Measurements from ENCODE around the gene TSPAN18.

Gene TSPAN18

GRCh38 chr11:44910591-44910990 is 183.8 kb downstream of the TSPAN18 start:
- DNase-seq: no peak
- intact Hi-C loops (cut with DNase I): loop anchor here (2.0 to 10.0 kb wide), 3 partner anchors 176 to 816 kb away; partner anchors contain the start of gene EXT2

- DNase-seq: peak; percentile 57 to 99 (median 92)
- intact Hi-C loops (cut with DNase I): loop anchor here (2.0 to 10.0 kb wide), 3 partner anchors 176 to 816 kb away; partner anchors contain the start of gene EXT2
Observed at GRCh38 chr11:44911029-44911814, 184.5 kb downstream of the TSPAN18 start.

DNA sequence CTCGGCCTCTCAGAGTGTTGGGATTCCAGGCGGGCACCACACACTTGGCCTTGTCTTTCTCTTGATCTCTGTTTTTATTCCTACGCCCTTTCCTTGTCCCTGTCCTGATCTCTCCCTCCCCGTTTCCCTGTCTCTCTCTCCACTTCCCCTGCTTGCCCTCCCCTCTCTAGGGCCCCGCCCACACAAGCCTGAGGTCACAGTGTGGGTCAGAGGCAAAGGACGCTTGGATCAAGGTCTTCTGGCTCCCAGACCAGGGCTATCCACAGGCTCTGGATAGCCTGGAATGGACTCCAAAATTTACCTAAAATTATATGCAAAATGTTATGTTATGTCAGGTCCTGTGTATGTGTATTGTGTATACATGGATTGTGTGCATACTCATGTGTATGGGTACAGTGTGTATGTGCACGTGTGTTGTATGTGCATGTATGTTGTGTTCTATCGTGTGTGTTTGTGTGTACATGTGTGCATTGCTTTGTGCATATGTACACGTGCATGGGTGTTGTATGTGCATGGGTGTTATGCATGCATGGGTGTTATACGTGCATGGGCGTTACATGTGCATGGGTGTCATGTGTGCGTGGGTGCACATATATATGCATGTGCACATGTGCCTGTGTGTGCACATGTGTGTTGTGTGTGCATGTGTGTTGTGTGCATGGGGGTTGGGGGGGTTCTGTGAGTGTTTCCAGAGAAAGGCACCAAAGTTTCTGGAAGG is 185.7 kb downstream of the TSPAN18 start:
- no peak for DNase-seq
- intact Hi-C loops (cut with DNase I): loop anchor here (10.0 kb wide), 2 partner anchors 178 to 818 kb away; partner anchors contain the start of gene EXT2

DNA sequence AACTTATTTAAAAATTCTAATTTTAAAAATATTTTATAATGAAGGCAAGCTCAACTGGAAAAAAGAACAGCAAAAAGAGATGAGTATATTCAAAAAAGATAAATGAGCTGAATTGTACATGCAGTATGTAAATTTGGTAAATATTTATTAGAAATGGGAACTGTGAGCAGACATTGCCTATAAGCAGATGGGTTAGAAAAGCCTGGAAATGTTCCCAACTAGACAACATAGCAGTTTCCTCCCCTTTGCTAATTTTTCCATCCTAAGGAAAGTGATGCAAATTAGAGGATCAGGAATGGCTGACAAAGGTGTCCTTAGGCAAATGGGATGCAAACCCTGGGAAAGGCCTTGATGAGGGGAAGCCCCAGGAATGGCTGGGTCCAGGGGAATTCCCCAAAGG is 186.7 kb downstream of the TSPAN18 start:
- DNase-seq: no peak
- intact Hi-C loops (cut with DNase I): loop anchor here (10.0 kb wide), 2 partner anchors 179 to 819 kb away; partner anchors contain the start of gene EXT2

DNA sequence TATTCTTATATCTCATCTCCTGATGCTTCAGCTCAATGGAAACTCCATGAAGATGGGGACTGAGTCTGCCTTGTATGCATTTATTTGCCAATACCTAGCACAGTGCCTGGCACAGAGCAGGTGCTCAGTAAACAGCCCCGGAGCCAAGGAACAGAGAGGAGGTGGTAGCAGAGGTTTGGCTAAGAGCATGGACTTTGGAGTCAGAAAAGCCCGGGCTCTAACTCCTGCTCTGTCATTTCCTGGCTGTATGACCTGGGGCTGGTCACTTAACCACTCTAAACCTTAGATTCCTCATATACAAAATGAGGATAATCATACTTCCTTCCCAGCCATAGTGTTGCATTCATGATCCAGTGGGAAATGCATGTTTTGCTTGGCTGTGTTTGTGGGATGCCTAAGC is 187.3 kb downstream of the TSPAN18 start:
- DNase-seq: no peak
- intact Hi-C loops (cut with DNase I): loop anchor here (10.0 kb wide), 2 partner anchors 179 to 819 kb away; partner anchors contain the start of gene EXT2

DNA sequence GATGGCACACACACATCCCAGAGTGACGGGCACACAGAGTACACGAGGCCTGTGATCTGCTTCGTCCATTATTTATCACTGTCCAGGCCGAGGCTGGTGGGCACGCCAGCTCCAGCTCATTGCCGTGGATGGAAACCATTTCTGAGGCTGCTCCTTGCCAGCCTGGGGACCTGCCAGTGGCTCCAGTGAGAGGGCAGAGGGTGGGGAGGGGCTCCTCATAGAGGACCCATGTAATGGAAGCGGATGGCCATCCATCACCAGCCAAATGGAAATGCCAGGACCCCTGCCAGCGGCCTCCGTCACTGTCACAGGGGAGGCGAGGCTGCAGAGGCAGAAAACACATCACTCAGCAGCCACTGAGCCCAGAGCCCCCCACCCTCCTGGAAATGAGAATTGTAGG is 188.2 kb downstream of the TSPAN18 start:
- no peak for DNase-seq
- intact Hi-C loops (cut with DNase I): loop anchor here (10.0 kb wide), 2 partner anchors 180 to 820 kb away; partner anchors contain the start of gene EXT2

DNA sequence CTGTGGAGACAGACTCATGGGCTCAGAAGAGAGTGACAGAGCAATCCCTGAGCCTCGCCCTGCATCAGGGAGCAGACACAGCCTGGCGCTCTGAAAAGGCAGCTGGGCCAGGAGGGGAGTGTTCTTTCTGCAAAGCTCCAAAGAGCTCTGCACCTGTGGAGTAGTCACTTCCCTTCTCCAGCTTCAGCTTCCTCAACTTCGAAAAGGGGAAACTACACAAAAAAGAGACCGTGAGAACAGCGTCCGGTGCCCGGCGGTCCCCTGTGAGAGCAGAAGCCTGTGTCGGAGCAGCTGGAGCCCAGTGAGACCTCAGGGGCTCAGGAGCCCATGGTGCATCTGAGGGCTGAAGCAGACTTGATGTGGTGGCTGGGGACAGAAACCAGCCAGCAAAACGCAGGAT is 188.9 kb downstream of the TSPAN18 start:
- DNase-seq: no peak
- intact Hi-C loops (cut with DNase I): loop anchor here (10.0 kb wide), 2 partner anchors 181 to 821 kb away; partner anchors contain the start of gene EXT2

GRCh38 chr11:44916331-44916730 is 189.6 kb downstream of the TSPAN18 start:
- DNase-seq: no peak
- intact Hi-C loops (cut with DNase I): loop anchor here (10.0 kb wide), 2 partner anchors 182 to 822 kb away; partner anchors contain the start of gene EXT2

DNA sequence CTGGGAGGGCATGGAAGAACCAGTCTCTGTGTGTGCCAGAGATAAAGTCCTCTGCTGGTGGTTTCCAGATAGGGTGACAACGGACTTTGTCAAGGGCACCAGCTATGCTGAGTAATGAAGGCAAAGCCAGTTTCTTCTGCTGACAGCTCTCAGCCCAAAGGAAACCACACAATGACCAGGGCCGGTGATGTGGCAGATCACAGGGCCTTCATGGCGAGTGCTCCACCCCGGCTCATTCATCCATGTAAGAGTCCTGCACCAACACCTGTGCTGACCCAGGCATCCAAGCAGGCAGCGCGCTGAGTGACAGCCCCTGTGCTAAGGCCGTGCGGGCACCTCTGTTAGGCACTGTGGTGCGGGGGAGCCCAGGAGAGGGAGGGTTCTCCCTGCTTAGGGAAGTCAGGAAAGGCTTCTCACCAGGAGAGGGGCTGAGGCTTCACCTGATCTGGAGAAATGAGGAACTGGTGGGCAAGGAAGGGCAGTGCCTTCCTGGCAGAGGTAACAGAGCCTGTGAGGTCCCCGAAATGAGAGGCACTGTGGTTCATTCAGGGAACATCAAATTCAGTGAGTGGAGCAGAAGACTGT is 190.1 kb downstream of the TSPAN18 start:
- intact Hi-C loops (cut with DNase I): loop anchor here (10.0 kb wide), 2 partner anchors 182 to 822 kb away; partner anchors contain the start of gene EXT2
- DNase-seq: no peak

GRCh38 chr11:44917741-44918140 is 191.0 kb downstream of the TSPAN18 start:
- no peak for DNase-seq
- intact Hi-C loops (cut with DNase I): loop anchor here (10.0 kb wide), 2 partner anchors 183 to 823 kb away; partner anchors contain the start of gene EXT2

- DNase-seq: no peak
- intact Hi-C loops (cut with DNase I): no loop called here
Observed at GRCh38 chr11:44920451-44920850, 193.7 kb downstream of the TSPAN18 start.

DNA sequence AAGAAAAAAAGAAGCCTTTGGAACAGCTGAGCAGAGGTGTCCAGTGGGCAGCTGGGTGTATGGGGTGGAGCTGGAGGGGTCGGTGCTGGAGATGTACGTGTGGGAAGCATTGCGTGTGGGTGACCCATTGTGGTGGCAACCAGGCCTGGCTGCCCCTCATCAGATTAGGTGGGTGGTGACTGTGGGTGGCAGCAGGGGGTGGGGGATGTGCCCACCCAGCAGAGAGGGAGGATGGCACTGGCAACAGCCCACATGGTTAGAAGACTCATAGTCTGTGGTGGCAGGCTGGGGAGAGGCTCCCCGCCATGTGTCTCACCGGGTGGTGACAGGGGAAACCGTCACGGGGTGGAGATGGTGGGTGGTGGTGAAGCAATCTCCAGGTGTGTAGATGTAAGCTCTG is 196.4 kb downstream of the TSPAN18 start:
- DNase-seq: peak in 3 of 42 donors; percentile 10 to 33 (median 20)
- intact Hi-C loops (cut with DNase I): no loop called here

DNA sequence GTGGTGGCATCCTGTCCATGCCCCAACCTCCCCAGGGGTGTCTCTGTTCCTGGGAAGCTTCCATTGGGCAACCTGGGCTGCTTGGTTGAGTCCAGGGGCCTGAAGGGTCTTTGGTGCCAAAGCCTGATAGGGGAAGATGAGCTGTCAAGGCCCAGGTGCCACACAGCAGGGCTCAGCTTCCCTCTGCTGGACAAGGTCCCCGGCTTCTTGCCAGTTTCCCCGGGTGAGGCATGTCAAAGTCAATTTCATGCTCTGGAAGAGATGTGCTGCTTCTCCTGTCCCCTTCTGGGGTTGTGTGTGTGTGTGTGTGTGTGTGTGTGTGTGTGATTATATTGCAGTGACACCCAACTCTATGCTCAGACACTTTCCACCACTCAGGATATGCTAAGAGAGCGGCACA is 197.0 kb downstream of the TSPAN18 start:
- intact Hi-C loops (cut with DNase I): no loop called here
- DNase-seq: no peak

DNA sequence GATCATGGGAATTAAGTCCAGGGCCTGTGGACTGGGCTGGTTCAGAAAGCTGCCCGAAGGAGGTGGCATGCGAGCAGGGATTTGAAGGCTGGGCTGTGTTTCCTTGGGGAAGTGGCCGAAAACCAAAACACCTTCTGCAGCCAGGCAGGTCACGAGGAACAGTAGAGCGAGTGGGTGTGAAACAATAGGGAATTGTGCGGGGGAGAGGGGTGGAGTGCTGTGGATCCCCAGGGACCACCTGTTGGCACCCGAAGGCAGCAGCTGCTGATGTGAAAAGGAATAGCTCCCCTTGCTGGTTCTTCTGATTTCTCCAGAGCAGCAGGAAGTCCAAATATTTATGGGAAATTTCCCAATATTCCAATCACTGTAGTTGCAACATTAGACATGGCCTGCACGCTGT is 199.3 kb downstream of the TSPAN18 start:
- intact Hi-C loops (cut with DNase I): no loop called here
- peak in 2 of 42 donors; percentile 42 to 52 for DNase-seq

GRCh38 chr11:44927174-44927661 is 200.5 kb downstream of the TSPAN18 start:
- intact Hi-C loops (cut with DNase I): no loop called here
- peak; percentile 76 to 95 (median 88) for DNase-seq

- DNase-seq: no peak
- intact Hi-C loops (cut with DNase I): no loop called here
Observed at GRCh38 chr11:44928144-44928543, 201.4 kb downstream of the TSPAN18 start.

DNA sequence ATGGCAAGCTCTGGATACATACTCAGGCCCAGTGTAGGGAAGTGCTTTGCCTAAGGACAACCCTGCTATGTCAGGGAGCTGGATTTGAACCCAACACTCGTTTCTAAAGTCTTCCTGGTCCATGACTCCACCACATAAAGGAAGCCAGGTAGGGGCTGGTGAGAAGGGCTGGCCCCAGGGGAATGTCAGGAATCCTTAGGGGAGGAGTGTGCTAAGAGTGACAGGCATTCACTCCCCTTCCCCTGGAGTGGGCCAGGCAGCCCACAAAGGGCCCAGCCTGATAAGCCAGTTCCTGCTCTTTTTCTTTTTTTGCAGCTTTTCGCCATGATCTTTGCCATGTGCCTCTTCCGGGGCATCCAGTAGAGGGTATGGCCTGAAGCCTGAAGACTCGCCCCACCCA is 202.1 kb downstream of the TSPAN18 start:
- intact Hi-C loops (cut with DNase I): no loop called here
- DNase-seq: no peak

GRCh38 chr11:44930588-44931302 is 204.0 kb downstream of the TSPAN18 start:
- DNase-seq: no peak
- intact Hi-C loops (cut with DNase I): loop anchor here (10.0 kb wide), 1 partner anchor 364 kb away; no protein-coding TSS in a partner anchor

Data from head of caudate nucleus (tissue), 42 donors.